ENCODE measurements around the gene WDR1.

- TF ChIP-seq CTCF (IDR thresholded peaks at IDR 0.05; ENCODE audit: low read length) (no peak), EZH2 (IDR thresholded peaks at IDR 0.05; ENCODE audit: borderline replicate concordance, low read length) (no peak)
Measured at GRCh38 chr4:10054571-10055041, 62.0 kb downstream of the WDR1 start.

Measured in OCI-LY1 (cell line).